Tibial nerve (tissue), 4 donors: ENCODE data around the gene CYP27C1.

ENCODE experiments used
- EP300 ChIP-seq, 2 donors: sonication (generic); formaldehyde crosslinking; IDR thresholded peaks; one replicate each; pipeline ENCODE4 v1.6.1; 2017; ENCODE audit warnings: antibody characterized with exemption in 2 of 2, mild to moderate bottlenecking in 1 of 2
- POLR2A ChIP-seq, 2 donors: fragments of 450-650 bp; IDR thresholded peaks; one replicate each; pipeline ENCODE4 v1.6.1; 2017; ENCODE audit warnings: antibody characterized with exemption in 2 of 2, mild to moderate bottlenecking in 2 of 2, moderate library complexity in 2 of 2
- TF ChIP-seq, protein P1 (sequence below), 5 experiments: fragments of 200-600 bp in 3 of 5; fragments of 450-650 bp in 2 of 5; sonication (generic) in 3 of 5; IDR thresholded peaks; one replicate each; pipeline ENCODE4 v1.5.1; 2016 to 2019; ENCODE audit warnings: antibody characterized with exemption in 5 of 5, mild to moderate bottlenecking in 3 of 5, moderate library complexity in 2 of 5

DNA sequence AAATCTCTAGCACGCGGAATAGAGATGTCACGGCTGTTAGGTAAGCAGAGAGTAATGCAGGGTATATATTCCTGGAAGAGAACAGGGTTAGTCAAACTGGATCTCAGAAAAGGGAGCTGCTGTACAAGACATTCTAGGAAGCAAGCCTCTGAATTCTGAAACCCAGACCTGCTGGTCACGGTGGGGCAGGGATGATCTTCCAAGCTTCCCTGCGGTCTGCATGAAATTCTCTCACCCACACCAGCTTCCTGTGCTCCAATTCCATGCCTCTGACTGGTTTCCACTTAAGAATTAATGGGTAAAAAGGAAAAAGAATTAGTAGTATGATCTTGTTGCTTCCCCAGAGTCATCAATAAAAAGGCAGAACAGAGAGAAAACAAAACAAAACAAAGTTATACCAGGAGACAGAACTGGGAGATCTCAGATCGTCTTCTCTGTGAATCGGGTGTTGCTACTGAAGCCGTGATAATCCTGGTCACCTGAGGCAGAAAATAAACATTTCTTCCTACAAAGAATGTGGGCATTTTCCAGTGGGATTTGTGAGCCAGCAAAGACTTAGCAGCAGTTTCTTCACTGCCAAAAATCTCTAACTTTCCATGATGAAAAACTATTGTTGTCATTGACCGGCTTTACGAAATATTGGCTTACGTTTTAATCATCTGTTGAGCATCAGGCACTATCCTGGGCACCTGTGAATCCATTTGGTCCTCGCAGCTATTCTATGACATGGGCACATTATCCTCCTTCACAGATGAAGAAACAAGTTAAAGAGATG lies 5.3 kb upstream of the CYP27C1 start:
- TF ChIP-seq, protein P1, sequence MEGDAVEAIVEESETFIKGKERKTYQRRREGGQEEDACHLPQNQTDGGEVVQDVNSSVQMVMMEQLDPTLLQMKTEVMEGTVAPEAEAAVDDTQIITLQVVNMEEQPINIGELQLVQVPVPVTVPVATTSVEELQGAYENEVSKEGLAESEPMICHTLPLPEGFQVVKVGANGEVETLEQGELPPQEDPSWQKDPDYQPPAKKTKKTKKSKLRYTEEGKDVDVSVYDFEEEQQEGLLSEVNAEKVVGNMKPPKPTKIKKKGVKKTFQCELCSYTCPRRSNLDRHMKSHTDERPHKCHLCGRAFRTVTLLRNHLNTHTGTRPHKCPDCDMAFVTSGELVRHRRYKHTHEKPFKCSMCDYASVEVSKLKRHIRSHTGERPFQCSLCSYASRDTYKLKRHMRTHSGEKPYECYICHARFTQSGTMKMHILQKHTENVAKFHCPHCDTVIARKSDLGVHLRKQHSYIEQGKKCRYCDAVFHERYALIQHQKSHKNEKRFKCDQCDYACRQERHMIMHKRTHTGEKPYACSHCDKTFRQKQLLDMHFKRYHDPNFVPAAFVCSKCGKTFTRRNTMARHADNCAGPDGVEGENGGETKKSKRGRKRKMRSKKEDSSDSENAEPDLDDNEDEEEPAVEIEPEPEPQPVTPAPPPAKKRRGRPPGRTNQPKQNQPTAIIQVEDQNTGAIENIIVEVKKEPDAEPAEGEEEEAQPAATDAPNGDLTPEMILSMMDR (IDR thresholded peaks at IDR 0.05) = no peak
- TF ChIP-seq EP300 (IDR thresholded peaks at IDR 0.05) = no peak
- no peak for TF ChIP-seq POLR2A (IDR thresholded peaks at IDR 0.05)
